ENCODE results near the gene TRIM41. TPM values are rescaled to one million over a fixed set of nuclear protein-coding genes. Genes with fewer than 3 reads are reported as not detected.

Gene TRIM41
- total and polyA plus RNA-seq, 9 of the 15 experiments (the other 6 are each of a cell fraction or from before 2014, with no cell fraction given), result 1.8 to 47.6 (median 20.9) TPM

- TF ChIP-seq RREB1 (CRISPR knock-in tag; IDR thresholded peaks at IDR 0.05), result no peak
- no peak for TF ChIP-seq HDAC8 (tag; IDR thresholded peaks at IDR 0.05)
- peak; percentile 82 to 88; a peak in 3 of 4 replicates for TF ChIP-seq MNT (conservative IDR thresholded peaks at IDR 0.05)
- TF ChIP-seq PKNOX1 (IDR thresholded peaks at IDR 0.05), result no peak
- no peak for TF ChIP-seq SNAPC5 (CRISPR knock-in tag; IDR thresholded peaks at IDR 0.05)
- TF ChIP-seq MTA1 (IDR thresholded peaks at IDR 0.05; ENCODE audit: borderline replicate concordance), result peak; percentile 72
- TF ChIP-seq FOSL1 (tag; conservative IDR thresholded peaks at IDR 0.05), result no peak; the same call in 1 of the 2 replicates
- peak; percentile 83 for TF ChIP-seq BRD9 (IDR thresholded peaks at IDR 0.05; ENCODE audit: low read depth, partially characterized antibody)
- TF ChIP-seq MEF2D (tag; conservative IDR thresholded peaks at IDR 0.05; ENCODE audit: low read depth), result 0 out of 2 replicates have a peak, but pooled peaks have one; percentile 61
- peak; percentile 97 for TF ChIP-seq BRD4 (IDR thresholded peaks at IDR 0.05)
- TF ChIP-seq SIRT6 (IDR thresholded peaks at IDR 0.05; ENCODE audit: low read depth, low read length), result peak; percentile 66
- TF ChIP-seq NONO (IDR thresholded peaks at IDR 0.05; ENCODE audit: low read depth in 2 of 2, low read length in 1 of 2), result no peak; a peak in 1 of 4 replicates
- no peak for TF ChIP-seq ZNF707 (CRISPR knock-in tag; conservative IDR thresholded peaks at IDR 0.05)
- TF ChIP-seq ZNF695 (CRISPR knock-in tag; IDR thresholded peaks at IDR 0.05), result no peak
- peak; percentile 35; the same call in 1 of the 2 replicates for TF ChIP-seq SAFB (IDR thresholded peaks at IDR 0.05; ENCODE audit: borderline replicate concordance, low read depth, low read length)
- peak; percentile 64 for TF ChIP-seq PHF20 (IDR thresholded peaks at IDR 0.05; ENCODE audit: partially characterized antibody)
- TF ChIP-seq MCM3 (IDR thresholded peaks at IDR 0.05), result no peak
- peak; percentile 73; the same call in 1 of the 2 replicates for TF ChIP-seq MYC (IDR thresholded peaks at IDR 0.05; ENCODE audit: low read depth, low read length)
- no peak for TF ChIP-seq MYC (CRISPR knock-in tag; IDR thresholded peaks at IDR 0.05; ENCODE audit: borderline replicate concordance, low read depth)
- no peak; the same call in 1 of the 2 replicates for TF ChIP-seq ZNF175 (CRISPR knock-in tag; IDR thresholded peaks at IDR 0.05; ENCODE audit: low read depth)
Observed at GRCh38 chr5:181221792-181222629, 1.1 kb upstream of the TRIM41 start (continued).

Data from K562 (cell line).